ENCODE results near the gene LMO2.

GRCh38 chr11:33920838-33921613 is 29.1 kb upstream of the LMO2 start:
- TF ChIP-seq CTCF (IDR thresholded peaks at IDR 0.05): no peak
- TF ChIP-seq POLR2AphosphoS5 (IDR thresholded peaks at IDR 0.05; ENCODE audit: low read depth, low read length): no peak
- no peak for TF ChIP-seq TCF7L2 (IDR thresholded peaks at IDR 0.05; ENCODE audit: low read depth, low read length)
- TF ChIP-seq, protein P1, sequence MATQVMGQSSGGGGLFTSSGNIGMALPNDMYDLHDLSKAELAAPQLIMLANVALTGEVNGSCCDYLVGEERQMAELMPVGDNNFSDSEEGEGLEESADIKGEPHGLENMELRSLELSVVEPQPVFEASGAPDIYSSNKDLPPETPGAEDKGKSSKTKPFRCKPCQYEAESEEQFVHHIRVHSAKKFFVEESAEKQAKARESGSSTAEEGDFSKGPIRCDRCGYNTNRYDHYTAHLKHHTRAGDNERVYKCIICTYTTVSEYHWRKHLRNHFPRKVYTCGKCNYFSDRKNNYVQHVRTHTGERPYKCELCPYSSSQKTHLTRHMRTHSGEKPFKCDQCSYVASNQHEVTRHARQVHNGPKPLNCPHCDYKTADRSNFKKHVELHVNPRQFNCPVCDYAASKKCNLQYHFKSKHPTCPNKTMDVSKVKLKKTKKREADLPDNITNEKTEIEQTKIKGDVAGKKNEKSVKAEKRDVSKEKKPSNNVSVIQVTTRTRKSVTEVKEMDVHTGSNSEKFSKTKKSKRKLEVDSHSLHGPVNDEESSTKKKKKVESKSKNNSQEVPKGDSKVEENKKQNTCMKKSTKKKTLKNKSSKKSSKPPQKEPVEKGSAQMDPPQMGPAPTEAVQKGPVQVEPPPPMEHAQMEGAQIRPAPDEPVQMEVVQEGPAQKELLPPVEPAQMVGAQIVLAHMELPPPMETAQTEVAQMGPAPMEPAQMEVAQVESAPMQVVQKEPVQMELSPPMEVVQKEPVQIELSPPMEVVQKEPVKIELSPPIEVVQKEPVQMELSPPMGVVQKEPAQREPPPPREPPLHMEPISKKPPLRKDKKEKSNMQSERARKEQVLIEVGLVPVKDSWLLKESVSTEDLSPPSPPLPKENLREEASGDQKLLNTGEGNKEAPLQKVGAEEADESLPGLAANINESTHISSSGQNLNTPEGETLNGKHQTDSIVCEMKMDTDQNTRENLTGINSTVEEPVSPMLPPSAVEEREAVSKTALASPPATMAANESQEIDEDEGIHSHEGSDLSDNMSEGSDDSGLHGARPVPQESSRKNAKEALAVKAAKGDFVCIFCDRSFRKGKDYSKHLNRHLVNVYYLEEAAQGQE (IDR thresholded peaks at IDR 0.05; ENCODE audit: insufficient read depth in 1 of 2, low read depth in 2 of 2, low read length in 1 of 2): no peak
